ENCODE measurements around the gene KDM5A. TPM values are rescaled to one million over a fixed set of nuclear protein-coding genes. Genes with fewer than 3 reads are reported as not detected.

Gene KDM5A
- total RNA-seq, 1 donor from 2014 or later, result 74.2 TPM

GRCh38 chr12:254039-254438, 135.1 kb downstream of the KDM5A start:
- DNase-seq, result no peak
- no peaks in the 10 kb centered on the region for H3K9me3 ChIP-seq
- intact Hi-C loops (cut with DNase I), result no loop called here
- ATAC-seq, result no peak
- no peak overlapping the region for H3K27ac ChIP-seq
- no peaks in the 10 kb centered on the region for H3K4me1 ChIP-seq
- H3K27me3 ChIP-seq (ENCODE audit: low read depth), result peaks cover 12% of the 10 kb centered on the region
- H3K36me3 ChIP-seq, result no peaks in the 10 kb centered on the region
- no peak overlapping the region for H3K4me3 ChIP-seq
- TF ChIP-seq CTCF (IDR thresholded peaks at IDR 0.05), result no peak

- H3K9me3 ChIP-seq, result no peaks in the 10 kb centered on the region
- H3K4me3 ChIP-seq, result no peak overlapping the region
- no peaks in the 10 kb centered on the region for H3K36me3 ChIP-seq
- no peak overlapping the region for H3K27ac ChIP-seq
- DNase-seq, result no peak
- H3K27me3 ChIP-seq (ENCODE audit: low read depth), result peaks cover 8% of the 10 kb centered on the region
- TF ChIP-seq CTCF (IDR thresholded peaks at IDR 0.05), result no peak
- intact Hi-C loops (cut with DNase I), result no loop called here
- ATAC-seq, result peak in 1 of 2 donors; percentile 25
- H3K4me1 ChIP-seq, result no peaks in the 10 kb centered on the region
Measured at GRCh38 chr12:253116-253831, 135.8 kb downstream of the KDM5A start.

- Histone ChIP-seq H3K4me3 (no peak overlapping the region), H3K4me1 (no peaks in the 10 kb centered on the region), H3K27me3 (ENCODE audit: low read depth) (peaks cover 5% of the 10 kb centered on the region), H3K9me3 (no peaks in the 10 kb centered on the region), H3K27ac (no peak overlapping the region), H3K36me3 (no peaks in the 10 kb centered on the region)
- DNase-seq (no peak), ATAC-seq (peak in 1 of 2 donors; percentile 15)
- intact Hi-C loops (cut with DNase I), result no loop called here
- no peak for TF ChIP-seq CTCF (IDR thresholded peaks at IDR 0.05)
Measured at GRCh38 chr12:252636-253035, 136.5 kb downstream of the KDM5A start.

- no peak for TF ChIP-seq CTCF (IDR thresholded peaks at IDR 0.05)
- intact Hi-C loops (cut with DNase I), result no loop called here
- Histone ChIP-seq H3K36me3 (no peaks in the 10 kb centered on the region), H3K4me1 (no peaks in the 10 kb centered on the region), H3K4me3 (no peak overlapping the region), H3K27me3 (ENCODE audit: low read depth) (peaks cover 2% of the 10 kb centered on the region), H3K9me3 (peaks cover 5% of the 10 kb centered on the region), H3K27ac (no peak overlapping the region)
- no peak for DNase-seq
- ATAC-seq, result no peak
Measured at GRCh38 chr12:247271-247670, 141.8 kb downstream of the KDM5A start.

GRCh38 chr12:243381-243780, 145.7 kb downstream of the KDM5A start:
- peaks cover 2% of the 10 kb centered on the region for H3K27me3 ChIP-seq (ENCODE audit: low read depth)
- no peaks in the 10 kb centered on the region for H3K36me3 ChIP-seq
- no peaks in the 10 kb centered on the region for H3K4me1 ChIP-seq
- DNase-seq, result no peak
- ATAC-seq, result no peak
- intact Hi-C loops (cut with DNase I), result no loop called here
- peaks cover 5% of the 10 kb centered on the region for H3K9me3 ChIP-seq
- no peak for TF ChIP-seq CTCF (IDR thresholded peaks at IDR 0.05)
- H3K4me3 ChIP-seq, result no peak overlapping the region
- no peak overlapping the region for H3K27ac ChIP-seq
